GM21423 (cell line): ENCODE data around the gene SSBP3.
A peak's percentile ranks its signal among the peaks of the same experiment; 100 is the strongest.
"Not testable (repeated sequence)": the region's sequence is repeated elsewhere in the genome, so short reads cannot be mapped to it uniquely, and the experiment has no call there.

Experiments used
- ATAC-seq: cut with Tn5 transposase; IDR thresholded peaks from one replicate; pipeline ENCODE4 v1.9.1; 2021; ENCODE audit warnings: mild to moderate bottlenecking, moderate library complexity; ENCODE audit not compliant: unreplicated experiment

The SSBP3 gene

GRCh38 chr1:54395281-54395934 lies 10.8 kb downstream of the SSBP3 start:
- ATAC-seq: no peak

DNA sequence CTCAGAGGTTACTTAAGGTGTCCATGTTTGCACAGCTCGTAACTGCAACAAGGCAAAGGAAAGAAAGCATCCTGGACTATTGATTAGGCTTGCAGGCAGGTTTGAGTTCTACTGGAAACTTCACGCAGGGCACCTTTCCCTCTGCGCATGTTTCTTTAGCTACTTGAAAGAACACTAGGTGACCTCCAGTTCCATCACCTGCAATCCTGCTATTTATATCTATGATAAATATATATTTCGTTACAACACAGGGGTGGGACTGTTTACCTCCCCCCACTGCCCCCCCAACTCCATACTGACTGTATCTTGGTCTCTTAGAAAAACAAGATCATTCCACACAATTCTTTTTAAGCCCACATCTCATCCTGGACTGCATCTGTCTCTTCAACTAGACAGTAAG lies 12.1 kb downstream of the SSBP3 start:
- no peak for ATAC-seq

GRCh38 chr1:54392401-54392800 lies 13.8 kb downstream of the SSBP3 start:
- no peak for ATAC-seq

GRCh38 chr1:54391450-54392209 lies 14.6 kb downstream of the SSBP3 start:
- no peak for ATAC-seq

GRCh38 chr1:54390655-54391054 lies 15.5 kb downstream of the SSBP3 start:
- ATAC-seq: no peak

- not testable (repeated sequence) for ATAC-seq
These were observed 16.6 kb downstream of the SSBP3 start for GRCh38 chr1:54389608-54390007.

DNA sequence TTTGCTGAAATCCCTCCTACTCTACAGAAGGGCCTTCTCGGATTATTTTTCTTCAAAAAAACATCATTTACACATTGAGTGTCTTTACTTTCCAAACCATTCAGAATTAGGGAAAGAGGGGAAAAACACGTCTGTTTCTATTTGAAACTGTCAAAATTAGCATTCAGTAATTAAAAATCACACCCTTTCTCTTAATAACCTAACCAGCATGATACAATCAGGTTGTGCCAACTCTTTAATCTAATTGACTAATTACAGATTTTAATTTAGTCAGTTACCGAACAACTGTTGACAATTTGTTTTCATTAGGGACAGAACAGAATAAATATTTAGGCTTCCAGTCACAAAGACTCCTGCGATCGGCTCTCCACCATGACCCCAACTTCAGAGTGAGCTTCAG lies 18.8 kb downstream of the SSBP3 start:
- ATAC-seq: no peak

DNA sequence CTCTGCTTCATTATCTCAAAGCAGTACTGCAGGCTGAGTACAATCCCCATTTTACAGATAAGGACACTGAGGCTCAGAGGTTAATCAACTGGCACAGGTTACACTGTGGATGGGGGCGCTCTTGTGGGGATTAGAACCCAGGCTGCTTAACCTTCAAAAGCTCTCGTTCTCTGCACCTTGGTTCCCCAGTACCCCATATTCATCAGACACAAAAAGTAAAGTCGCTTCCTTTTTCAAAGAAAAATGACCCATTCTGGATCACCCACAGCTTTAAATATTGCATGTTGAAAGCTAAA lies 20.5 kb downstream of the SSBP3 start:
- ATAC-seq: no peak

- no peak for ATAC-seq
These were observed 21.1 kb downstream of the SSBP3 start for GRCh38 chr1:54384918-54385726.

DNA sequence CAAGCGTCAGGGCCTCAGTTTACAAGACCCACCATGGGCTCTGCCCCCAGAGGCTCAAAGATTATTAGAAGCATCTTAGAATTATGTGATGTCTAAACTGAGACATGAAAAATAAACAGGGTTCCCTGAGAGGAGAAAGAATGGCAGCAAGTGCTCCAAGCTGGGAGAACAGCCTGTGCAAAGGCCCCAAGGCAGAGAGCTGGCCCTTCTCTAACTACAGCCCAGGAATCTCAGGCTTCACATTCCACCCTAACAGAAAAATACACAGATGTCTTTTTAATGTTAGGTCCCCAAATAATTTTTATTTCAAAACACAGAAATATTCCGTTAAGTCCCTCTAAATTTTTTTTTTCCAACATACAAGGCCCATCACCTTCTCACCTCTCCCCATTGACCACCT lies 21.7 kb downstream of the SSBP3 start:
- ATAC-seq: no peak

GRCh38 chr1:54381524-54381923 lies 24.7 kb downstream of the SSBP3 start:
- ATAC-seq: no peak

GRCh38 chr1:54380290-54380882 lies 25.8 kb downstream of the SSBP3 start:
- ATAC-seq: no peak

DNA sequence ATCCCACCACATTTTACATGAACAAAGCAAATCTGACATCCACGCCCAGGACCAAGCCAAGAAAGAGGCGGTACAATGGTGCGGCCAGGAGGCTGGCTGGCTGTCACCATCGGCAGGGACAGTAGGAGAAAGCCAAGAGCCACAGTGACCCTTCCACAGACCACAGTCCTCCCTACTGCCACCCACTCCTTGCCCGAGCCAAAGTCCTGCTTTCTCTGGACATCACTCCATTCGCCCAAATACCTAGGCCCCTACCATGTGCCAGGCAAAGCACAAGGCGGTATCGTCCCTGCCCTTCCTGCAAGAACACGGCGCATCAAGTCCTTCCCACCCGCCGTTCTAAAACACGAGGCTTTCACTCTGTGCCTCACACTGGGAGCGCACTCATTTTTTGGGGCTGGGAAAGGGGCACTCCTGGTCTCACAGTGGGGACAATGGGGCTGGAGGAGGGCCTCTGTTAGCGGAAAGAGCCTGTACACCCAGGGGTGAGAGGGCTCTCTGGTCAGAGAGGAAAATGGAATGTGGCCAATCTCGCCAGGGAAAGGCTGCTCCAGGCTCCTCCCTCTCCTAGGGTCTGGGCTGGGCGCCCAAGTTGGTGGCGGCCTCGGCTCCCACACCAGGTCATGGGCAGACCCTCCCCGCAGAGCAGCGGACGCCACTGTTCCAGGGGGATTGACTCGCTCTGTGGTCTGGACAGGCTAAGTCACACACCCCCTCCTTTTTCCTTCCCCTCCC lies 26.5 kb downstream of the SSBP3 start:
- no peak for ATAC-seq

DNA sequence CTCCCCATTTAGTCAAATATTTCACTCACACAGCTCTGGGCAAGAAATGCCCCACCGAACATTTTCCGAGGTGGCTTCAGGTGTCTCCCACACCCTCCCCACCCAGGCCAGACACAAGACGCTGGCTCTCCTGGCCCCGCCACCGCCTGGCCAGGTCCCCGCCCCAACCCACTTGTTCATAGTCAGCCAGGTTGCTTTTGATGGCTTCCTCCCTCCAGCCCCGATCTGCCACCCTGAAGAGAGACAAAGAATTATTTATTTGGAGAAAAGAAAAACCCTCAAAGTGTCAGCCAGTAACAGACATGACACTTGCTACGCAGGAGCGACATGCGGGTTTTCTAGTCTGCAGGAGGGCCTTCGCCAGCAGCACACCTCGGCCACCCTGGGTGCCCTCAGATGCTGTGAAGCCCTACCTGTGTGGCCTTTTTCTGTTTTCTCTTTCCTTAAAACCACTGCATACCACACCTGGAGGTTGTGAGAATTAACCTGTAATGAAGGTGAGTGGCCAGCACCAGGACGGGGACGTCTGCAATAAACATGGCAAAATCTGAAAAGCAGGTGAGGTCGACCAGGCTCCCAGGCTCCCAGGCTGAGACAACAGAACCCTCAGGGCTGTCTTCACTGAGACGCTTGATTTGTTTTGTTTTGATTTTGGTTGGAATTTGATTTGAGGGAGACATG lies 27.2 kb downstream of the SSBP3 start:
- no peak for ATAC-seq

DNA sequence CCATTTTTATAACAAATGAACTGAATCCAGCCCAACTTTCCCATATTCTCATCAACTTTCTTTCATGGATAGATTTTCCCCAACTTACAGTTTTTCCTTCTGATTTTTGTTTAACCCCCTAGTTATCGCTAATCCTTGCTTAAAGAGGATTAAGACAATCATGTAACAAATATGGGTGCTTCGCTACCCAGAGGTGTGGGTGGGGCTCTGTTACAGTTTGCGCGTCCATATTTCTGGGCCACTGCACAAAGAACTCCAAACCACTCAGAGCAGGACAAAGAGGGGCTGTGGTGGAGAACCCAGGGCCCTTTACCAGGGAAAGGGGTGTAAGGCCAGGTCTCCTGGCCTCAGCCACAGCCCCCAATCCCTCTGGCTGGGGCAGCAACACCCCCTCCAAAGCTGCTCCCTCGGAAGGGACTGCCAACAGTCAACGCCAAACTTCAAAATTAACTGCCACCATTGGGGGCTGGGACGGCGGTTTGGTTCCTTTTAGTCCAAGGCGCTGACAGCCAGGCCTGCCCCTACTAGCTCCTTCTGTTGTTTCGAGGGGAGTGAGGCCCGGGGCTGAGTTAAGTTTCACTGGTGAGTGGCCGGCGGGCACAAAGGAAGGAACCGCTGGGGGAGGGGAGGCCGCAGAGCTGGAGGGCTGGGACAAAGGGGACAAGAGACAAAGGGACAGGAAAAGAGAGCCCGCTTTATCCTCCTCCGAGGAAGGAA lies 27.9 kb downstream of the SSBP3 start:
- ATAC-seq: no peak

GRCh38 chr1:54377040-54377691 lies 29.0 kb downstream of the SSBP3 start:
- ATAC-seq: no peak

- ATAC-seq: peak; percentile 48
These were observed 29.7 kb downstream of the SSBP3 start for GRCh38 chr1:54376430-54377039.

- no peak for ATAC-seq
These were observed 30.3 kb downstream of the SSBP3 start for GRCh38 chr1:54375712-54376429.
